22Rv1 (cell line): ENCODE measurements around the gene ADAT2.
"Not testable (repeated sequence)": the region's sequence is repeated elsewhere in the genome, so short reads cannot be mapped to it uniquely, and the experiment has no call there.

ENCODE experiments used
- H3K27ac ChIP-seq: fragments of 450-650 bp; 2 replicates; pipeline ENCODE4 v1.5.1; 2017
- ZFX ChIP-seq: fragments of 450-650 bp; IDR thresholded peaks from 2 replicates; pipeline ENCODE4 v1.6.1; 2017; ENCODE audit warnings: antibody characterized with exemption, borderline replicate concordance
- TF ChIP-seq, protein P1 (sequence below): fragments of 450-650 bp; IDR thresholded peaks from 2 replicates; pipeline ENCODE4 v1.5.1; 2017; ENCODE audit warnings: mild to moderate bottlenecking

The ADAT2 gene

DNA sequence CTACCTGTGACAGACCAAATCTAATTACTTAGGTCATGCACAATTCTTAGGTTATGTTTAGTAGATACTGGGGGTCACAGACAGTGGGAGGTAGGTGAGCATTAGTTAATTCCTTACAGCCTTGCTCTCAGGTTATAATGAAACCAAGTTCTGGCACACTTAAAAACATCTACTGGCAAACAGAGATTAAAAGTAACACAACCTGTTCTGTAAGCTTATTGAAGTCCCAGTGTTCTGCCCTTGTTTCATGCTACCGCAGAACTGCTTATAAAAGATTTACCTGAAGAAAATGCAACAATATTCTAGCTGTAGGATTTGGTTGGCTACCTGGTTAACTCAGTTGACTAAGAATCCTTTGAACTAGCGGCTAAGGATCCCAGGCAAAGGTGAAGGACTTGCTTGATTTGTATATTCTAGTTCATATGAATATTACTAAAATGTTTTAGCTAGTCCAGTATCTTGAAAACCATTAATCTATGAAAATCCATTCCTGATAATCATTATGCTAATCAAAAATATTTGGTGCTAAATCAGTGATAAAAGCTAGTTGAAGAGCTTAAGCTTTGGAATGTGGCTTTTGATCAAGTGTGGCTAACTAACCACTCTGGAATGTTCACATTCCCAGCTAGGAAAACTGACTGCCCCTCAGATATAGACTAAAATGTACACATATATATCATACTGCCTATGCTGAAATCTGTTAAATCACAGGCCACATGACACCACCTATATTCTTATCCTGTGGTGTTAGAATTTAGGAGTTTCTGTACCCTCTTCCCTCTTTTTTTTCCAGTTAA lies 7.3 kb upstream of the ADAT2 start:
- H3K27ac ChIP-seq = no peak overlapping the region
- TF ChIP-seq ZFX = no peak
- TF ChIP-seq, protein P1, sequence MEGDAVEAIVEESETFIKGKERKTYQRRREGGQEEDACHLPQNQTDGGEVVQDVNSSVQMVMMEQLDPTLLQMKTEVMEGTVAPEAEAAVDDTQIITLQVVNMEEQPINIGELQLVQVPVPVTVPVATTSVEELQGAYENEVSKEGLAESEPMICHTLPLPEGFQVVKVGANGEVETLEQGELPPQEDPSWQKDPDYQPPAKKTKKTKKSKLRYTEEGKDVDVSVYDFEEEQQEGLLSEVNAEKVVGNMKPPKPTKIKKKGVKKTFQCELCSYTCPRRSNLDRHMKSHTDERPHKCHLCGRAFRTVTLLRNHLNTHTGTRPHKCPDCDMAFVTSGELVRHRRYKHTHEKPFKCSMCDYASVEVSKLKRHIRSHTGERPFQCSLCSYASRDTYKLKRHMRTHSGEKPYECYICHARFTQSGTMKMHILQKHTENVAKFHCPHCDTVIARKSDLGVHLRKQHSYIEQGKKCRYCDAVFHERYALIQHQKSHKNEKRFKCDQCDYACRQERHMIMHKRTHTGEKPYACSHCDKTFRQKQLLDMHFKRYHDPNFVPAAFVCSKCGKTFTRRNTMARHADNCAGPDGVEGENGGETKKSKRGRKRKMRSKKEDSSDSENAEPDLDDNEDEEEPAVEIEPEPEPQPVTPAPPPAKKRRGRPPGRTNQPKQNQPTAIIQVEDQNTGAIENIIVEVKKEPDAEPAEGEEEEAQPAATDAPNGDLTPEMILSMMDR = no peak

DNA sequence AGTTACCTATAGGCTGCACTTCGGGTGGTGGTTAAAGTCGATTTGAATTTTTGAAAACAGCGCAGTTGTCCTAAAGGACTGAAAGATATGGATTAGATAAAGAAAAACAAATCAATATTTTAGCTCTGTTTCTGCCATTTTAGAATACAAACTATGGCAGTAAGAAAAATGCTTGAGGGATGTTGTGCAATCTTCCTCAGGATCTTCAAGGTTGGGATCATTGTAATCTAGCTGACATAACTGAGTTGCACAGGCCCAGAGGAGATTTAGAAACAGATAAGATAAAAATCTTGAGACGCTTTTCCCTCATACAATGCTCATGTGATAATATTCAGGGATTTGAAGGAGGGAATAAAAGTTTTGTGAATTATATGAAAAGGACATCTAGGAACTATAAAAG lies 1.0 kb upstream of the ADAT2 start:
- peak overlapping the region; percentile 73 for H3K27ac ChIP-seq
- TF ChIP-seq ZFX = no peak
- TF ChIP-seq, protein P1 = no peak

DNA sequence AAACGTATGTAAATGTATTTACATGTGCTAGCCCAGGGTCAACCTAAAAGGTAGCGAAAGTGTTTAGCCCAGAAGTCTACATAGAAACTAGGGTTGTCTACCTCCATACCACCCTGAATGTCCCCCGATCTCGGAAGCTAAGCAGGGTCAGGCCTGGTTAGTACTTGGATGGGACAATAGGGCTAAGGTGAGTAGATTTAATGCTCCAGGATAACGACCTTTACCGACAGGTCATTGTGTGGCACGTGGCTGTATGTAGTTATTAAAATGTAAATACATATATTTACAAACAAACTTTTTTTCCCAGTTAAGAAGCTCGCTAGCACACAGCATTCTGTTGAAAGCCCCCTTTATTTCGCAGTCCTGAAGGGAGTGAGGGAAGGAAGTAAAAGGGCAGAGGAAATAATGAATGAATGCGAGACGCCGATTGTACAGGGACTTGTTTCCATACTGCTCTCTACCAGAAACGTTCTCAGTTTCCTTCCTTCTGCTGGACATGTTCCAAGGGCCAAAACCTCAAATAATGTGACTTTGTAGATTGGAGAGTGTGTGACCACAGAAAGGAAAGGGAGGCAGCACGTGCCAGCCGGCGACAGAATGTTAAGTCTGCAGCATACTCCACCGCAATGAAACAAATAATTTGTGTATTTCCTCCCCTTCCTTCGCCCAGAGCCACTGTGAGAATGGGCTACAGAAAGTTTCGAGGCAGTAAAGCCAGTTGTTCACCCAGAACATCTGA lies 612 bp downstream of the ADAT2 start:
- H3K27ac ChIP-seq = peak overlapping the region; percentile 73
- TF ChIP-seq ZFX = no peak
- TF ChIP-seq, protein P1 = no peak

DNA sequence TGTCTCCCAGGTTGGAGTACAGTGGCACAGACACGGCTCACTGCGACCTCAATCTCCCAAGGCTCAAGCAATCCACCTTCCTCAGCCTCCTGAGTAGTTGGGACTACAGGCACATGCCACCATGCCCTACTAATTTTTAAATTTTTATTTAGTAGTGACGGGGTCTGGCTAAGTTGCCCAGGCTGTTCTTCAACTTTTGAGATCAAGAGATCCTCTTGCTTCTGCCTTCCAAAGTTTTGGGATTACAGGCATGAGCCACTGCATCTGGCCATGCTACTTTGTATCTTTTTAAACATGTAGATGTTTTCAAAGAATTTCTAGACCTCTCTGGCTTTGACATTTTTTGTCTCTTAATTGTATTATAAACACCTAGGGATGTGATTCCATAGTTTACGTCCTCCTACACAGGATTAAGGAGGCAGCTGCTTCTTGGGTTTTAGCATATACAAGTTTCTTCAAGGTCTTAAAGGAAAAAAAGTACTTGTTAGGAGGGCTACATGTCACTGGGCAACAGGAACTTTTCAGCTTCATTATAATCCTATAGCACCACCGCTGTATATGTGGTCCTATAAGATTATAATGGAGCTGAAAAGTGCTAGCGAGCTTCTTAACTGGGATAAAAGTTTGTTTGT lies 1.3 kb downstream of the ADAT2 start:
- no peak overlapping the region for H3K27ac ChIP-seq
- TF ChIP-seq ZFX = no peak
- TF ChIP-seq, protein P1 = no peak

DNA sequence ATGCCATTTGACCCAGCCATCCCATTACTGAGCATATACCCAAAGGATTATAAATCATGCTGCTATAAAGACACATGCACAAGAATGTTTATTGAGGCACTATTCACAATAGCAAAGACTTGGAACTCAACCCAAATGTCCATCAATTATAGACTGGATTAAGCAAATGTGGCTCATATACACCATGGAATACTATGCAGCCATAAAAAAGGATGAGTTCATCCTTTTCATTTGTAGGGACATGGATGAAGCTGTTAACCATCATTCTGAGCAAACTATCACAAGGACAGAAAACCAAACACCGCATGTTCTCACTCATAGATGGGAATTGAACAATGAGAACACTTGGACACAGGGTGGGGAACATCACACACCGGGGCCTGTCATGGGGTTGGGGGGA lies 2.6 kb downstream of the ADAT2 start:
- H3K27ac ChIP-seq = not testable (repeated sequence)

DNA sequence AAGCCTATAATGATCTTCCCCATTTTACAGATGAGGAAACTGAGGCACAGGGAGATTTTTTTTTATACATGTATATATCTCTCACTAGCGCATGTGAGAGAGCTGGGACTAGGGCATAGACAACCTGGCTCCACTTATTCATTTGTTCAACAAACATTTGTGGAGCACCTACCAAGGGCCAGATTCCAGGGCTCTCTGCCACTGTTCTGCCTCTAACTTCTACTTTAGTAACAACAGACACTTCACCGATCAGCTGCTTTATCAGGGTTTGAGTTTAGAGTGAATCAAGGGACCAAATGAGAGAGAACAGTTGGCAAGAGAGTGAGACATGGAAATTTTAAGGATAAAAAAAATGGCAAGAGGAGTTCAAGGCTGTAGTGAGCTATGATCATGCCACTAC lies 7.4 kb downstream of the ADAT2 start:
- TF ChIP-seq, protein P1 = no peak
- TF ChIP-seq ZFX = no peak
- H3K27ac ChIP-seq = no peak overlapping the region

DNA sequence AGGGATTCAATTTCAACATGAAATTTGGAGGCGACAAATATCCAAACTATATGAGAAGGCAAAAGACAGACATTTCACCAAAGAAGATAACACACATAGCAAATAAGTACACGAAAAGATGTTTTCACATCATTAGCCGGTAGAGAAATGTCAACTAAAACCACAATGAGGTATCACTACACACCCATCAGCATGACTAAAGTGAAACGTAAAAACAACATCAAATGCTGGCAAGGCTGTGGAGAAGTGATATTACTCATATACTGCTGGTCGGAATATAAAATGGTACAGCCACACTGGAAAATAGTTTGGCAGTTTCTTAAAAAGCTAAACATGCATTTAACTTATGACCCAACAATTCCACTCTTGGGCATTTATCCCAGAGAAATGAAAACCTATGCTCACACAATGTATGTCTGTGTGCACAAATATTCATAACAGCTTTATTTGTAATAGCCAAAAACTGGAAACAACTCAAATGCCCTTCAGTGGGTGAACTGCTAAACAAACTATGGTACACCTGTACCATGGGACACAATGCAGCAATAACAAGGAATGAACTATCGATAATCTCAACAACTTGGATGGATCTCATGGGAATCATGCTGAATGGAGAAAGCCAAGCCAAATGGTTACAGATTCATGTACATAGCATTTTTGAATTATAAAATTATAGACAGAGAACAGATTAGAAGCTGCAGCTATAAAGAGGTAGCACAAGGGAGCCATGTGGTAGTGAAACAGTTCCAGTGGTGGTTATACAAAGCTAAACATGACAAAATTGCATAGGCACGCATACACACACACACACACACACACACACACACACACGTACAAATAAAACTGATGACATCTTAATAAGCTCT lies 8.6 kb downstream of the ADAT2 start:
- no peak for TF ChIP-seq ZFX
- TF ChIP-seq, protein P1 = no peak

More for the DNA sequence above, 8.6 kb downstream of the ADAT2 start:
- H3K27ac ChIP-seq = no peak overlapping the region
